HepG2 (cell line): ENCODE results near the gene VCL. TPM values are rescaled to one million over a fixed set of nuclear protein-coding genes. Genes with fewer than 3 reads are reported as not detected.
A peak's percentile ranks its signal among the peaks of the same experiment; 100 is the strongest.

Experiments used
- ATAC-seq: fragments of 200-7000 bp; cut with Tn5 transposase; 3 replicates; pipeline ENCODE4 v1.9.1; 2020; ENCODE audit warnings: mild to moderate bottlenecking, moderate library complexity
- Bru-seq: library from RNA; stranded (reverse); fragments of 400-500 nt; gene quantifications from one replicate; lab custom pipeline; 2021; lab: Mats Ljungman, UMichigan
- BruChase-seq, 2 experiments: library from RNA; stranded (reverse); fragments of 400-500 nt; gene quantifications; one replicate each; lab custom pipeline; 2021; lab: Mats Ljungman, UMichigan
- BruUV-seq: library from RNA; stranded (reverse); fragments of 400-500 nt; replicated peaks from 2 replicates; lab custom pipeline; 2021; lab: Mats Ljungman, UMichigan
- CTCF ChIA-PET: fragments of 300-600 bp; formaldehyde crosslinking; extraction: SDS; loops from one replicate; lab custom pipeline; 2021; ENCODE audit warnings: low total read pairs, inconsistent platforms, low intra/inter-chr PET ratio; lab: Yijun Ruan, JAX
- POLR2A ChIA-PET: fragments of 350-600 bp; sonication (Branson Sonifier 250); formaldehyde crosslinking; loops from one replicate; lab custom pipeline; 2020; ENCODE audit warnings: antibody characterized with exemption, inconsistent platforms; lab: Yijun Ruan, JAX
- DNase-seq: peaks from one replicate; pipeline ENCODE4 v3.0.0-alpha.2; 2015; ENCODE audit warnings: low spot score
- FAIRE-seq: peaks from 3 replicates; lab custom pipeline; 2011; peaks lifted over from hg19 to GRCh38; lab: Jason Lieb, UNC
- H2AFZ ChIP-seq: one replicate; pipeline ENCODE4 v1.6.1; 2011; ENCODE audit warnings: low read length, inconsistent platforms
- H3K27ac ChIP-seq: fragments of 300-600 bp; 3 replicates; pipeline ENCODE4 v1.8.0; 2011; ENCODE audit warnings: mixed run types, mild to moderate bottlenecking, mixed read lengths, low read length, inconsistent platforms; ENCODE audit not compliant: insufficient read depth; ENCODE audit errors: extremely low read length
- H3K27me3 ChIP-seq, 2 experiments: fragments of 200-600 bp in 1 of 2; 2 replicates in 1 of 2; 3 replicates in 1 of 2; pipeline versions ENCODE4 v1.6.0 to v1.8.0; 2011; ENCODE audit warnings: low read length in 2 of 2, mild to moderate bottlenecking in 2 of 2, moderate library complexity in 2 of 2, inconsistent platforms in 1 of 2; ENCODE audit not compliant: insufficient read depth in 2 of 2, control insufficient read depth in 1 of 2
- H3K36me3 ChIP-seq, 2 experiments: fragments of 200-600 bp in 1 of 2; replicated peaks in 1 of 2; 2 replicates in 1 of 2; 3 replicates in 1 of 2; pipeline versions ENCODE4 v1.5.1 to v1.8.0; 2011; ENCODE audit warnings: low read length in 2 of 2, inconsistent platforms in 1 of 2; ENCODE audit not compliant: insufficient read depth in 2 of 2, control insufficient read depth in 1 of 2
- H3K4me1 ChIP-seq: 2 replicates; pipeline ENCODE4 v1.5.1; 2012; ENCODE audit warnings: low read length, inconsistent platforms; ENCODE audit not compliant: insufficient read depth
- H3K4me2 ChIP-seq: 2 replicates; pipeline ENCODE4 v1.6.0; 2011; ENCODE audit warnings: low read depth, low read length, inconsistent platforms
- H3K4me3 ChIP-seq, 3 experiments: fragments of 200-600 bp in 1 of 3; sonication (generic), shearing (Covaris generic) in 1 of 3; replicated peaks in 1 of 3; 2 replicates each; pipeline ENCODE4 v1.5.1; 2011 to 2016; ENCODE audit warnings: low read length in 3 of 3, inconsistent platforms in 2 of 3, low read depth in 2 of 3, mild to moderate bottlenecking in 2 of 3, control low read depth in 1 of 3, mixed read lengths in 1 of 3; ENCODE audit not compliant: insufficient read depth in 1 of 3
- H3K79me2 ChIP-seq: one replicate; pipeline ENCODE4 v1.6.1; 2011; ENCODE audit warnings: low read length, inconsistent platforms; ENCODE audit not compliant: insufficient read depth
- H3K9ac ChIP-seq: 2 replicates; pipeline ENCODE4 v1.6.0; 2011; ENCODE audit warnings: mild to moderate bottlenecking, low read depth, low read length, inconsistent platforms; ENCODE audit not compliant: insufficient read depth
- H3K9me3 ChIP-seq: 2 replicates; pipeline ENCODE4 v1.5.1; 2012; ENCODE audit warnings: mild to moderate bottlenecking, low read length
- H4K20me1 ChIP-seq: 2 replicates; pipeline ENCODE4 v1.6.0; 2011; ENCODE audit warnings: inconsistent platforms, mild to moderate bottlenecking, low read length, moderate library complexity; ENCODE audit not compliant: insufficient read depth
- ATAD3A ChIP-seq: sonication (generic); formaldehyde crosslinking; IDR thresholded peaks from 2 replicates; pipeline ENCODE4 v1.4.0; 2020; ENCODE audit warnings: missing genetic modification reagents
- KLF13 ChIP-seq: sonication (generic); formaldehyde crosslinking; IDR thresholded peaks from 2 replicates; pipeline ENCODE4 v1.4.0; 2020; ENCODE audit warnings: mild to moderate bottlenecking, missing genetic modification reagents
- RARA ChIP-seq: IDR thresholded peaks from 2 replicates; pipeline ENCODE4 v1.6.1; 2016; ENCODE audit warnings: missing genetic modification reagents, missing compliant biosample characterization
- RNF2 ChIP-seq: fragments of 450-650 bp; conservative IDR thresholded peaks from 2 replicates; pipeline ENCODE4 v1.6.1; 2016; ENCODE audit warnings: low read depth
- TFDP1 ChIP-seq: IDR thresholded peaks from 2 replicates; pipeline ENCODE4 v1.6.1; 2016; ENCODE audit warnings: missing compliant biosample characterization, missing genetic modification reagents, borderline replicate concordance
- THAP8 ChIP-seq: sonication (generic); formaldehyde crosslinking; IDR thresholded peaks from 2 replicates; pipeline ENCODE4 v1.5.1; 2020; ENCODE audit warnings: missing genetic modification reagents, mild to moderate bottlenecking, borderline replicate concordance
- ZBTB14 ChIP-seq: sonication (generic); formaldehyde crosslinking; IDR thresholded peaks from 2 replicates; pipeline ENCODE4 v1.4.0; 2020; ENCODE audit warnings: missing genetic modification reagents
- ZNF816 ChIP-seq: sonication (generic); formaldehyde crosslinking; IDR thresholded peaks from 2 replicates; pipeline ENCODE4 v1.8.0; 2022; ENCODE audit warnings: missing genetic modification reagents, mild to moderate bottlenecking, borderline replicate concordance
- WGBS: methylation state at CpG from one replicate; pipeline ENCODE4 v1.1.6; 2017; ENCODE audit warnings: low lambda C conversion rate; 5-methylcytosine and 5-hydroxymethylcytosine counted together
- in situ Hi-C: cut with HindIII; loops from 2 replicates; pipeline ENCODE4 v1.10.0; 2017; ENCODE audit warnings: low pct_unique_long_range_greater_than_20kb; ENCODE audit not compliant: extremely low pct_ligation_motif_present
- intact Hi-C: fragments of 100-400 bp; cut with micrococcal nuclease; formaldehyde crosslinking; loops from one replicate; pipeline ENCODE4 v1.10.0; 2022; ENCODE audit not compliant: unreplicated experiment
- long read RNA-seq, 2 experiments: library from RNA in 1 of 2; library from polyadenylated mRNA in 1 of 2; stranded (forward) in 1 of 2; unstranded in 1 of 2; transcript quantifications; one replicate each; pipeline ENCODE4 v2.0.0, GENCODE V29; 2019 to 2022
- polyA minus RNA-seq, 3 experiments: library from RNA; depleted of rRNA, polyadenylated mRNA; stranded (reverse); fragments of >200 nt; gene quantifications; 2 replicates each; pipeline ENCODE4 v1.2.3, GENCODE V29; 2011; ENCODE audit warnings: low replicate concordance in 1 of 3
- polyA plus RNA-seq, 8 experiments: library from polyadenylated mRNA; depleted of rRNA in 3 of 8; stranded (reverse) in 7 of 8; unstranded in 1 of 8; fragments of >200 nt; fragmentation: Illumina TruSeq in 4 of 8; extraction: Trizol in 4 of 8; gene quantifications; 2 replicates each; pipeline versions ENCODE4 v1.2.1 to v1.2.3, GENCODE V29; 2011 to 2016; ENCODE audit warnings: low read depth in 4 of 8, missing spikeins in 1 of 8, mixed read lengths in 1 of 8; ENCODE audit not compliant: insufficient read depth in 1 of 8
- total RNA-seq, 5 experiments: library from RNA; depleted of rRNA; stranded (reverse); fragments of >200 nt; fragmentation: Illumina TruSeq; extraction: Trizol; gene quantifications; 2 replicates each; pipeline ENCODE4 v1.2.3, GENCODE V29; 2016; ENCODE audit warnings: low read depth in 1 of 5
- TF ChIP-seq, protein P1 (sequence below): sonication (generic); formaldehyde crosslinking; IDR thresholded peaks from 2 replicates; pipeline ENCODE4 v1.8.0; 2022; ENCODE audit warnings: missing genetic modification reagents, mild to moderate bottlenecking, borderline replicate concordance
- TF ChIP-seq, protein P2 (sequence below): sonication (generic); formaldehyde crosslinking; IDR thresholded peaks from 2 replicates; pipeline ENCODE4 v1.8.0; 2022; ENCODE audit warnings: missing genetic modification reagents, mild to moderate bottlenecking, inconsistent platforms, borderline replicate concordance

Gene VCL
- 23.7 and 26.9 TPM in 2 replicates for total RNA-seq (2016; rRNA removed; fragmentation: Illumina TruSeq; extraction: Trizol)
- 1.3 and 2.3 TPM in 2 replicates for total RNA-seq (2016; cell fraction: cytosol; rRNA removed; fragmentation: Illumina TruSeq; extraction: Trizol; ENCODE audit: low read depth)
- total RNA-seq (2016; cell fraction: insoluble cytoplasmic fraction; rRNA removed; fragmentation: Illumina TruSeq; extraction: Trizol), result 20.6 and 25.2 TPM in 2 replicates
- 4.6 and 6.2 TPM in 2 replicates for total RNA-seq (2016; cell fraction: membrane; rRNA removed; fragmentation: Illumina TruSeq; extraction: Trizol)
- total RNA-seq (2016; cell fraction: nucleus; rRNA removed; fragmentation: Illumina TruSeq; extraction: Trizol), result 28.7 and 35.3 TPM in 2 replicates
- 15.9 and 17.3 TPM in 2 replicates for polyA plus RNA-seq (2011; rRNA removed)
- 7.7 and 9.9 TPM in 2 replicates for polyA plus RNA-seq (2011; cell fraction: cytosol; rRNA removed)
- polyA plus RNA-seq (2011; cell fraction: nucleus; rRNA removed), result 14.7 and 14.8 TPM in 2 replicates
- 10.9 and 12.0 TPM in 2 replicates for polyA plus RNA-seq (2012)
- polyA plus RNA-seq (2016; cell fraction: cytosol; fragmentation: Illumina TruSeq; extraction: Trizol; ENCODE audit: low read depth), result 0.78 and 0.81 TPM in 2 replicates
- polyA plus RNA-seq (2016; cell fraction: insoluble cytoplasmic fraction; fragmentation: Illumina TruSeq; extraction: Trizol; ENCODE audit: low read depth), result 12.1 and 14.0 TPM in 2 replicates
- polyA plus RNA-seq (2016; cell fraction: membrane; fragmentation: Illumina TruSeq; extraction: Trizol; ENCODE audit: low read depth), result 1.8 and 2.1 TPM in 2 replicates
- 22.1 and 22.9 TPM in 2 replicates for polyA plus RNA-seq (2016; cell fraction: nucleus; fragmentation: Illumina TruSeq; extraction: Trizol; ENCODE audit: insufficient read depth, low read depth)
- 29.5 and 80.4 TPM in 2 replicates for polyA minus RNA-seq (2011; rRNA and poly(A)+ RNA removed; ENCODE audit: low replicate concordance)
- 14.3 and 18.8 TPM in 2 replicates for polyA minus RNA-seq (2011; cell fraction: cytosol; rRNA and poly(A)+ RNA removed)
- polyA minus RNA-seq (2011; cell fraction: nucleus; rRNA and poly(A)+ RNA removed), result 39.1 and 52.5 TPM in 2 replicates
- Bru-seq, nascent RNA, result percentile 65 among the genes with signal in this experiment
- percentile 67 among the genes with signal in this experiment for BruChase-seq, experiment 1, labeled RNA remaining after a 6-hour chase
- BruChase-seq, experiment 2, labeled RNA remaining after a 2-hour chase, result percentile 63 among the genes with signal in this experiment
- long read RNA-seq, experiment 1, full-length matches to known transcripts, result 1 of 9 reads
- long read RNA-seq, experiment 1, partial matches to known transcripts, result 4 of 9 reads
- long read RNA-seq, experiment 1, other reads (novel, unspliced or antisense), result 4 of 9 reads
- long read RNA-seq, experiment 2, full-length matches to known transcripts, result 11 of 44 reads
- long read RNA-seq, experiment 2, partial matches to known transcripts, result 9 of 44 reads
- long read RNA-seq, experiment 2, other reads (novel, unspliced or antisense), result 24 of 44 reads

DNA sequence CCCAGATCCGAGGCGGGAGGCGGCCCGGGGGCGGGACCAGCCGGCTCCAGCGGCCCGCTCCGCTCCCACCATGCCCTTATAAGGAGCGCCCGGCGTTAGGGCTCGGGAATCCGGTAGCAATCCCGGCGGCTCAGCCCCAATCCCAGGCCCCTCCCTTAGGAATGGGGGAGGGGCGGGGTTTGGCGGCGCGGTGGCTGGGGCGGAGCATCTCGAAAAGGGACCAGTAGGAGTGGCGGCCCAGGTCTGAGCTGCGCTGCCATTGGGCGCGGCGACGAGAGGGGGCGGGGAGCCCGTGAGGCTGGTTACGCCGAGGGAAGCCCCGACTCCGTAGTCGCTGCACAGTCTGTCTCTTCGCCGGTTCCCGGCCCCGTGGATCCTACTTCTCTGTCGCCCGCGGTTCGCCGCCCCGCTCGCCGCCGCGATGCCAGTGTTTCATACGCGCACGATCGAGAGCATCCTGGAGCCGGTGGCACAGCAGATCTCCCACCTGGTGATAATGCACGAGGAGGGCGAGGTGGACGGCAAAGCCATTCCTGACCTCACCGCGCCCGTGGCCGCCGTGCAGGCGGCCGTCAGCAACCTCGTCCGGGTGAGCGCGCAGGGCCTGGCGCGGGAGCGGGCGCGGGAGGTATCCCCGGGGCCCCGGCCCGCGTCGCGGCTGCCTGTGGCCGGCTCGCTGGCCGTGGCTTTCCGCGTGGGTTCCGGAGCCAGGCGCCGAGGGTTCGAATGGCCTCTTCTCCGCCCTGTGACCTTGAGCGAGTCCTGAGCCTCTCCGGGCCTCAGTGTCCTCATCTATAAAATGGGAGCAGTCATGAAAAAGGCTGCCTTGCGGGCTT is at the start of gene VCL:
Gene VCL (plus strand): TSS at position 330 of the 836 bp plus-strand sequence. CDS start 92 bp downstream, at position 422.
- H3K36me3 ChIP-seq, result no peaks in the 10 kb centered on the region
- peak within 1 kb of the TSS; percentile 90 for H3K27ac ChIP-seq
- in situ Hi-C loops (no loop called here), intact Hi-C loops (no loop called here)
- peak within 1 kb of the TSS; percentile 93 for H2AFZ ChIP-seq
- ATAC-seq (peak; percentile 97), DNase-seq (peak; percentile 95), FAIRE-seq (peak; percentile 57)
- CTCF ChIA-PET, result no interaction called here
- TSS peak; percentile 61 for BruUV-seq
- no peaks in the 10 kb centered on the region for H3K9me3 ChIP-seq
- H3K79me2 ChIP-seq, result peaks cover 22% of the 10 kb centered on the region
- 1% methylated on average over 20 of the region's 92 CpGs for WGBS
- peak within 1 kb of the TSS; percentile 97 for H3K9ac ChIP-seq
- H3K4me3 ChIP-seq, result peak within 1 kb of the TSS; percentile 90 to 95 (median 92)
- H3K27me3 ChIP-seq, result no peaks in the 10 kb centered on the region; a peak in 1 of 5 replicates
- H3K4me2 ChIP-seq, result peak within 1 kb of the TSS; percentile 92
- POLR2A ChIA-PET, result interaction anchor here (1.2 to 1.5 kb wide), 2 partner anchors 8 to 58 kb away, joined by 3 read pairs; no protein-coding TSS in a partner anchor
- no peaks in the 10 kb centered on the region; the same call in 1 of the 2 replicates for H4K20me1 ChIP-seq
- peaks cover 45% of the 10 kb centered on the region for H3K4me1 ChIP-seq
- TF ChIP-seq KLF13 (CRISPR knock-in tag), result peak; percentile 25; the same call in 1 of the 2 replicates
- TF ChIP-seq, protein P1, sequence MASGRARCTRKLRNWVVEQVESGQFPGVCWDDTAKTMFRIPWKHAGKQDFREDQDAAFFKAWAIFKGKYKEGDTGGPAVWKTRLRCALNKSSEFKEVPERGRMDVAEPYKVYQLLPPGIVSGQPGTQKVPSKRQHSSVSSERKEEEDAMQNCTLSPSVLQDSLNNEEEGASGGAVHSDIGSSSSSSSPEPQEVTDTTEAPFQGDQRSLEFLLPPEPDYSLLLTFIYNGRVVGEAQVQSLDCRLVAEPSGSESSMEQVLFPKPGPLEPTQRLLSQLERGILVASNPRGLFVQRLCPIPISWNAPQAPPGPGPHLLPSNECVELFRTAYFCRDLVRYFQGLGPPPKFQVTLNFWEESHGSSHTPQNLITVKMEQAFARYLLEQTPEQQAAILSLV (CRISPR knock-in tag), result peak; percentile 69; the same call in 1 of the 2 replicates
- TF ChIP-seq TFDP1 (CRISPR knock-in tag), result peak; percentile 45; the same call in 1 of the 2 replicates
- TF ChIP-seq RARA (CRISPR knock-in tag), result no peak
- TF ChIP-seq RNF2, result 0 out of 2 replicates have a peak, but pooled peaks have one; percentile 19
- TF ChIP-seq THAP8 (CRISPR knock-in tag), result no peak
- TF ChIP-seq ZBTB14 (CRISPR knock-in tag), result peak; percentile 78
- TF ChIP-seq, protein P2, sequence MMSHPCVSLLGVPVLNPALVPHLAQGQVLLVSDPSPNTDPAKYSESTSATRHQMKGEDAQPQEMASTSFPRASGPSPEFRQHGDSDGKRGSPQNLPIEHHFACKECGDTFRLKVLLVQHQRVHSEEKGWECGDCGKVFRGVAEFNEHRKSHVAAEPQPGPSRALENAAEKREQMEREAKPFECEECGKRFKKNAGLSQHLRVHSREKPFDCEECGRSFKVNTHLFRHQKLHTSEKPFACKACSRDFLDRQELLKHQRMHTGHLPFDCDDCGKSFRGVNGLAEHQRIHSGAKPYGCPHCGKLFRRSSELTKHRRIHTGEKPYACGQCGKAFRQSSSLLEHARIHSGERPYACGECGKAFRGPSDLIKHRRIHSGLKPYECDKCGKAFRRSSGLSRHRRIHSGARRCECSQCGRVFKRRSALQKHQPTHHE, result no peak
- no peak for TF ChIP-seq ATAD3A (CRISPR knock-in tag)
- TF ChIP-seq ZNF816, result peak; percentile 66; the same call in 1 of the 2 replicates
